ENCODE data around the gene IFNA2.

The IFNA2 gene

GRCh38 chr9:21398955-21399489 is 13.8 kb upstream of the IFNA2 start:
- no peak for TF ChIP-seq SIN3A (IDR thresholded peaks at IDR 0.05; ENCODE audit: borderline replicate concordance, insufficient read depth, low read length)
- no peak for TF ChIP-seq TAF1 (IDR thresholded peaks at IDR 0.05; ENCODE audit: borderline replicate concordance, insufficient read depth, low read length)
- TF ChIP-seq FOXP2 (optimal IDR thresholded peaks at IDR 0.05; ENCODE audit: borderline replicate concordance, extremely low read depth, extremely low read length, insufficient read depth) = no peak
- TF ChIP-seq POLR2AphosphoS5 (IDR thresholded peaks at IDR 0.05; ENCODE audit: low read depth, low read length) = no peak
- TF ChIP-seq REST (IDR thresholded peaks at IDR 0.05; ENCODE audit: insufficient read depth in 1 of 2, low read depth in 2 of 2, low read length in 2 of 2) = no peak

GRCh38 chr9:21395778-21396717 is 10.8 kb upstream of the IFNA2 start:
- TF ChIP-seq SIN3A (IDR thresholded peaks at IDR 0.05; ENCODE audit: borderline replicate concordance, insufficient read depth, low read length) (no peak), TAF1 (IDR thresholded peaks at IDR 0.05; ENCODE audit: borderline replicate concordance, insufficient read depth, low read length) (no peak), POLR2AphosphoS5 (IDR thresholded peaks at IDR 0.05; ENCODE audit: low read depth, low read length) (no peak), REST (IDR thresholded peaks at IDR 0.05; ENCODE audit: insufficient read depth in 1 of 2, low read depth in 2 of 2, low read length in 2 of 2) (no peak), FOXP2 (optimal IDR thresholded peaks at IDR 0.05; ENCODE audit: borderline replicate concordance, extremely low read depth, extremely low read length, insufficient read depth) (no peak)

GRCh38 chr9:21392270-21392669 is 7.1 kb upstream of the IFNA2 start:
- TF ChIP-seq SIN3A (IDR thresholded peaks at IDR 0.05; ENCODE audit: borderline replicate concordance, insufficient read depth, low read length) (no peak), REST (IDR thresholded peaks at IDR 0.05; ENCODE audit: insufficient read depth in 1 of 2, low read depth in 2 of 2, low read length in 2 of 2) (no peak), FOXP2 (optimal IDR thresholded peaks at IDR 0.05; ENCODE audit: borderline replicate concordance, extremely low read depth, extremely low read length, insufficient read depth) (no peak), TAF1 (IDR thresholded peaks at IDR 0.05; ENCODE audit: borderline replicate concordance, insufficient read depth, low read length) (no peak), POLR2AphosphoS5 (IDR thresholded peaks at IDR 0.05; ENCODE audit: low read depth, low read length) (no peak)

- TF ChIP-seq SIN3A (IDR thresholded peaks at IDR 0.05; ENCODE audit: borderline replicate concordance, insufficient read depth, low read length) = no peak
- TF ChIP-seq POLR2AphosphoS5 (IDR thresholded peaks at IDR 0.05; ENCODE audit: low read depth, low read length) = no peak
- no peak for TF ChIP-seq REST (IDR thresholded peaks at IDR 0.05; ENCODE audit: insufficient read depth in 1 of 2, low read depth in 2 of 2, low read length in 2 of 2)
- no peak for TF ChIP-seq FOXP2 (optimal IDR thresholded peaks at IDR 0.05; ENCODE audit: borderline replicate concordance, extremely low read depth, extremely low read length, insufficient read depth)
- no peak for TF ChIP-seq TAF1 (IDR thresholded peaks at IDR 0.05; ENCODE audit: borderline replicate concordance, insufficient read depth, low read length)
Observed at GRCh38 chr9:21383627-21384026, 1.6 kb downstream of the IFNA2 start.
